ENCODE measurements around the gene HOXA6.
A peak's percentile ranks its signal among the peaks of the same experiment; 100 is the strongest.

Gene HOXA6

DNA sequence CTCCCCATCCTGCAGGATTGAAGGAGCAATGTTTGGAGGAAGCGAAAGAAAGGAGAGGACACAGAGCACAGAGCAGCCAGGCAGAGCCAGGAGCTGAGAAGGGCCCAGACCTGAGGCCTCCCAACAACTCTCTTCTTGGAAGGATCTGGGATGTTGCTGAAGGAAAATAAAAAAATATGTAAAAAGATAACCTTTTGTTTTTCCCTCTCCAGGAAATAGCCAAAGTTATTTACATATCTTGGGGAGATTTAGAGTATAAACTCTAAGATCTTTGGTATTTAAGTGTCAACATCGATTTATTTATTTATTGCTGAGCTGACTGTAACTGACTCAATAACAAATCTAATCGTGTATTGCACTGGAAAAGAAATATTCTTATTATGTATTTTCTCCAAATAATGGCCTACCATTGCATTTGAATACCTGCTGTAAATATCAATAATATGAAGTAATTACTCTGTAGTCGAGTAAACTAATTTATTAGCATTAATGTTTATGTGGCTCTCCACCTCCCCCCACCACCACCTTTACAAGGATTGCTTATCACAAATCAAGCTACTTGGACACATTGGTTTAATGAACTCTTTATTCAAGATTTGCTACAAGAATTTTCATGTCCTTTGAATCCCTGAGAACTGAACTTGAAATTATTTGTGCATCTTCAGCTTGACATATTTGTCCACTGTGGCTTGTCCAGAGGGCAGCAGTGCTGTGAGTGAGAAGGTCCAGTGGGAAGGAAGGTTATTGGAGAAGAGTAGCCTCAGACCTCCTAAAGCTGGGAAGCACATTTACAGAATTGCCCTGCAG is 39.3 kb upstream of the HOXA6 start:
- peak overlapping the region; percentile 49 for H3K4me3 ChIP-seq (ENCODE audit: severe bottlenecking)
- H3K27ac ChIP-seq (ENCODE audit: poor library complexity, severe bottlenecking), result peak overlapping the region; percentile 92
- no peak for TF ChIP-seq CTCF (IDR thresholded peaks at IDR 0.05; ENCODE audit: poor library complexity, severe bottlenecking)
- no peaks in the 10 kb centered on the region for H3K27me3 ChIP-seq (ENCODE audit: insufficient read depth, poor library complexity, severe bottlenecking)
- H3K4me1 ChIP-seq (ENCODE audit: insufficient read depth, poor library complexity, severe bottlenecking), result peaks cover 33% of the 10 kb centered on the region
- H3K36me3 ChIP-seq (ENCODE audit: low read depth), result no peaks in the 10 kb centered on the region
- DNase-seq (ENCODE audit: low spot score) (no peak), ATAC-seq (ENCODE audit: low read depth) (peak; percentile 8; the same call in 1 of the 3 replicates)
- no peaks in the 10 kb centered on the region for H3K9me3 ChIP-seq (ENCODE audit: severe bottlenecking)

DNA sequence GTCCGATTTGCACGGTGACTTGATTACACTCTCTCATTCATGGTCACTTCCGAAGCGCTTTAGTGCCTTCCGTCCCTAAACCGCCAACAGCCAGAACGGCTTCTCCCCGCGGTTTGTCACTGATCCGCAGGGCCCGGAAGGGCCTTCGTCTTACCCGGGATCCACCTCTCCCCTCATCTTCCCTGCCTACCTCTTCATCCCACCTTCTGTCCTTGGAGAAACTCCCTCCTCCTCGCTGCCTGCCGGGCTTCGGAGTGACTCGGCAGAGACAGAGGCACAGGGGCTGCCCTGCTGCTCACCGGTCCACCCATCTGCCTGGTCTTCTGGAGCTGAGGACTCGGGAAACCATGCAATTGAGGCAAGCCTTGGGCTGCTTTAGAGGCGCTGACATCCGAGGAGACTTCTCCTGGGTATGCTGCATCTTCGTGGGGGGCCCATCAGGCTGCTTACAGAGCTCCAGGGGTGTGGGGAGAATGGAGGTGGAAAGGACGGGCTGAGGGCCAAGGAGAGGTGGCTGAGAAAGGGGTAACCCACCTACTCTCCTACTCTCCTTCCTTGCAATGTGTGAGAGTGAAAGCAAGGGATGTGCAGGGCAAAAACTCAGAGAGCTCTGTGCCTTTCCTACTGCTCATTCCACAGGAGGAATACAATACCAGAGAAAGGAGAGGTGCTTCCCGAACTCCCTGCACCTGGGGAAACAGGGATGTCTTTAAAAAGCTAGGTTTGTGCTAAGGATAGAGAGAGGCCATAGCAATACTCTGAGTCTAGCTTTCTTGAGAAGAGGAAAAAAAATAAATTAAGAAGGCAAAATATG is 38.5 kb upstream of the HOXA6 start:
- Histone ChIP-seq H3K9me3 (ENCODE audit: severe bottlenecking) (no peaks in the 10 kb centered on the region), H3K4me3 (ENCODE audit: severe bottlenecking) (peak overlapping the region; percentile 49), H3K27me3 (ENCODE audit: insufficient read depth, poor library complexity, severe bottlenecking) (no peaks in the 10 kb centered on the region), H3K27ac (ENCODE audit: poor library complexity, severe bottlenecking) (peak overlapping the region; percentile 92), H3K36me3 (ENCODE audit: low read depth) (no peaks in the 10 kb centered on the region), H3K4me1 (ENCODE audit: insufficient read depth, poor library complexity, severe bottlenecking) (peaks cover 30% of the 10 kb centered on the region)
- ATAC-seq (ENCODE audit: low read depth) (peak; percentile 8; the same call in 2 of the 3 replicates), DNase-seq (ENCODE audit: low spot score) (peak; percentile 57)
- TF ChIP-seq CTCF (IDR thresholded peaks at IDR 0.05; ENCODE audit: poor library complexity, severe bottlenecking), result no peak

GRCh38 chr7:27185013-27185853 is 37.7 kb upstream of the HOXA6 start, which contains the start of gene HOXA11:
HOXA11 (minus strand) TSS chr7:27185232; CDS start chr7:27185144, 88 bp downstream.
- Histone ChIP-seq H3K27ac (ENCODE audit: poor library complexity, severe bottlenecking) (peak within 1 kb of the TSS; percentile 92), H3K4me3 (ENCODE audit: severe bottlenecking) (peak within 1 kb of the TSS; percentile 49), H3K36me3 (ENCODE audit: low read depth) (no peaks in the 10 kb centered on the region), H3K9me3 (ENCODE audit: severe bottlenecking) (no peaks in the 10 kb centered on the region), H3K27me3 (ENCODE audit: insufficient read depth, poor library complexity, severe bottlenecking) (no peaks in the 10 kb centered on the region), H3K4me1 (ENCODE audit: insufficient read depth, poor library complexity, severe bottlenecking) (peaks cover 26% of the 10 kb centered on the region)
- peak; percentile 94 for DNase-seq (ENCODE audit: low spot score)
- peak; percentile 13 for ATAC-seq (ENCODE audit: low read depth)
- no peak for TF ChIP-seq CTCF (IDR thresholded peaks at IDR 0.05; ENCODE audit: poor library complexity, severe bottlenecking)

- Histone ChIP-seq H3K4me1 (ENCODE audit: insufficient read depth, poor library complexity, severe bottlenecking) (peaks cover 25% of the 10 kb centered on the region), H3K27me3 (ENCODE audit: insufficient read depth, poor library complexity, severe bottlenecking) (no peaks in the 10 kb centered on the region), H3K27ac (ENCODE audit: poor library complexity, severe bottlenecking) (peak overlapping the region; percentile 92), H3K4me3 (ENCODE audit: severe bottlenecking) (peak overlapping the region; percentile 49), H3K36me3 (ENCODE audit: low read depth) (no peaks in the 10 kb centered on the region), H3K9me3 (ENCODE audit: severe bottlenecking) (no peaks in the 10 kb centered on the region)
- TF ChIP-seq CTCF (IDR thresholded peaks at IDR 0.05; ENCODE audit: poor library complexity, severe bottlenecking), result no peak
- DNase-seq (ENCODE audit: low spot score), result peak; percentile 66
- peak; percentile 2 for ATAC-seq (ENCODE audit: low read depth)
These were observed 36.9 kb upstream of the HOXA6 start for GRCh38 chr7:27184337-27185012.

Measured in RWPE2 (cell line).